ENCODE data around the gene SLC39A11.

Gene SLC39A11

DNA sequence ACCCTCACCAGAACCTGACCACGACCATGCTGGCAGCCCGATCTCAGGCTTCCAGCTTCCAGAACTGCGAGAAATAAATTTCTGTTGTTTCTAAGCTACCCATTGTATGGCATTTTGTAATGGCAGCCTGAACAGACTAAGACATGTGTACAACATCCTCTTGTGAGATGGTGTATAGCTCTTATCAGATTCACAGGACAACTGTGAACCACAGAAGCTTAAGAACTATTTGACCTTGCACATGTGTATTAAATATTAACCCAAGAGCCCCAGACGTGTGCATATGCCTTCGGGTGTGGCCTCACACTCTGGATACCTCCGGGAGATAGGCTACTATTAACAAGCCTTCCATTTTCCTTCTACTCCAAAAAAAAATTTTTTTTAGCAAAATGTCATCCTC lies 248.9 kb downstream of the SLC39A11 start:
- DNase-seq (ENCODE audit: extremely low read depth, low read depth) = no peak
- H3K4me3 ChIP-seq (replicated peaks; ENCODE audit: low read depth, low read length) = no peak overlapping the region
- no peak for TF ChIP-seq CTCF (IDR thresholded peaks at IDR 0.05; ENCODE audit: low read depth, low read length, missing control alignments)

DNA sequence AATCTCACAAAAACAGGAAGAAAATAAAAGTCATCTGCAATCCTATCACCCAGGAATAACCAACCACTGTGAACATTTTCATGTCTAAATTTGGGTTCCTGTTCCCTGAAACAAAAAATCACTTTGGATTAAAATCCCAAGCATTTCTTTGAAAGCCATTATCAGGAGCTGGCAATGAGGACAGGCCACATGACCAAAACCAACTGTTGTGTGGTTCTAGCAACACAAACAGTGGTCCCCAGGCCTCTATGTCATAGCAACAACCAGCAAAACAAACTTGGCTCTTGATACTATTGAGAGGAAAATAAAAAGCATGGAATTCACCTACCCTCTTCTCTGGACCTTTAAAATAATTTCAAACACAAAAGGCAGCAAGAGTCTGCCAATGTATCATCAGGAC lies 252.5 kb downstream of the SLC39A11 start:
- no peak for TF ChIP-seq CTCF (IDR thresholded peaks at IDR 0.05; ENCODE audit: low read depth, low read length, missing control alignments)
- no peak overlapping the region for H3K4me3 ChIP-seq (replicated peaks; ENCODE audit: low read depth, low read length)
- DNase-seq (ENCODE audit: extremely low read depth, low read depth) = no peak

GRCh38 chr17:72839131-72839725 lies 253.3 kb downstream of the SLC39A11 start:
- TF ChIP-seq CTCF (IDR thresholded peaks at IDR 0.05; ENCODE audit: low read depth, low read length, missing control alignments) = no peak
- no peak overlapping the region for H3K4me3 ChIP-seq (replicated peaks; ENCODE audit: low read depth, low read length)
- DNase-seq (ENCODE audit: extremely low read depth, low read depth) = no peak

- no peak overlapping the region for H3K4me3 ChIP-seq (replicated peaks; ENCODE audit: low read depth, low read length)
- DNase-seq (ENCODE audit: extremely low read depth, low read depth) = no peak
- TF ChIP-seq CTCF (IDR thresholded peaks at IDR 0.05; ENCODE audit: low read depth, low read length, missing control alignments) = no peak
These were observed 253.9 kb downstream of the SLC39A11 start for GRCh38 chr17:72838581-72838980.

- no peak for DNase-seq (ENCODE audit: extremely low read depth, low read depth)
- no peak overlapping the region for H3K4me3 ChIP-seq (replicated peaks; ENCODE audit: low read depth, low read length)
- no peak for TF ChIP-seq CTCF (IDR thresholded peaks at IDR 0.05; ENCODE audit: low read depth, low read length, missing control alignments)
These were observed 254.4 kb downstream of the SLC39A11 start for GRCh38 chr17:72838068-72838467.

DNA sequence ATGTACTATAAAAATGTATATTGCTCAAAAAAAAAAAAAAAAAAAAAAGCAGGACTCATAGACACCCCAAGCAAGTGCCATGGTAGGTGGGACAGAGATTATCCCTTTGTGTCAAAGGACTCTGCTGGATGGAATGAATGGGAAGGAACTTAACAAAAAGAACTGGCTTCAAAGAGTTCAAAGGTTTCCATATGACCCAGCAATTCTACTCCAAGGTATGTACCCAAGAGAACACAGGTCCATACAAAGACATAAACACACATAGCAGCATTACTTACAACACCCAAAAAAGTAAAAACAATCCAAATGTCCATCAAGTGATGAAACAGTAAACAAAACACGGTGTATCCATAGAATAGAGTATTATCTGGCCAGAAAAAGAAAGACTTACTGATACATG lies 255.2 kb downstream of the SLC39A11 start:
- no peak for TF ChIP-seq CTCF (IDR thresholded peaks at IDR 0.05; ENCODE audit: low read depth, low read length, missing control alignments)
- DNase-seq (ENCODE audit: extremely low read depth, low read depth) = no peak
- H3K4me3 ChIP-seq (replicated peaks; ENCODE audit: low read depth, low read length) = no peak overlapping the region
